HAP-1 (cell line): ENCODE data around the gene EZH1.
A peak's percentile ranks its signal among the peaks of the same experiment; 100 is the strongest.
"Not testable (repeated sequence)": the region's sequence is repeated elsewhere in the genome, so short reads cannot be mapped to it uniquely, and the experiment has no call there.

Source experiments
- DNase-seq, 2 experiments: peaks; one replicate each; pipeline ENCODE4 v3.0.0-alpha.2; 2016 to 2020; ENCODE audit warnings: low spot score in 2 of 2
- H3K27me3 ChIP-seq: fragments of 250-450 bp; sonication (Bioruptor Pico); 2 replicates; pipeline ENCODE4 v1.5.1; 2020; ENCODE audit warnings: low read depth, mild to moderate bottlenecking, moderate library complexity
- H3K36me3 ChIP-seq: fragments of 250-450 bp; sonication (Bioruptor Pico); replicated peaks from 2 replicates; pipeline ENCODE4 v1.5.1; 2020; ENCODE audit warnings: mild to moderate bottlenecking
- H3K4me1 ChIP-seq: fragments of 250-450 bp; sonication (Bioruptor Pico); 2 replicates; pipeline ENCODE4 v1.5.1; 2020; ENCODE audit warnings: mild to moderate bottlenecking
- H3K4me3 ChIP-seq: fragments of 250-450 bp; sonication (Bioruptor Pico); 2 replicates; pipeline ENCODE4 v1.5.1; 2020; ENCODE audit warnings: mild to moderate bottlenecking, moderate library complexity
- H3K9me3 ChIP-seq: fragments of 250-450 bp; sonication (Bioruptor Pico); 2 replicates; pipeline ENCODE4 v1.5.1; 2020; ENCODE audit warnings: mild to moderate bottlenecking, moderate library complexity
- in situ Hi-C: fragments of 300-500 bp; cut with MboI; formaldehyde crosslinking; loops from 3 replicates; pipeline ENCODE4 v1.14.3; 2020; ENCODE audit warnings: low sequenced_read_pairs, inconsistent platforms, mixed read lengths

Gene EZH1

DNA sequence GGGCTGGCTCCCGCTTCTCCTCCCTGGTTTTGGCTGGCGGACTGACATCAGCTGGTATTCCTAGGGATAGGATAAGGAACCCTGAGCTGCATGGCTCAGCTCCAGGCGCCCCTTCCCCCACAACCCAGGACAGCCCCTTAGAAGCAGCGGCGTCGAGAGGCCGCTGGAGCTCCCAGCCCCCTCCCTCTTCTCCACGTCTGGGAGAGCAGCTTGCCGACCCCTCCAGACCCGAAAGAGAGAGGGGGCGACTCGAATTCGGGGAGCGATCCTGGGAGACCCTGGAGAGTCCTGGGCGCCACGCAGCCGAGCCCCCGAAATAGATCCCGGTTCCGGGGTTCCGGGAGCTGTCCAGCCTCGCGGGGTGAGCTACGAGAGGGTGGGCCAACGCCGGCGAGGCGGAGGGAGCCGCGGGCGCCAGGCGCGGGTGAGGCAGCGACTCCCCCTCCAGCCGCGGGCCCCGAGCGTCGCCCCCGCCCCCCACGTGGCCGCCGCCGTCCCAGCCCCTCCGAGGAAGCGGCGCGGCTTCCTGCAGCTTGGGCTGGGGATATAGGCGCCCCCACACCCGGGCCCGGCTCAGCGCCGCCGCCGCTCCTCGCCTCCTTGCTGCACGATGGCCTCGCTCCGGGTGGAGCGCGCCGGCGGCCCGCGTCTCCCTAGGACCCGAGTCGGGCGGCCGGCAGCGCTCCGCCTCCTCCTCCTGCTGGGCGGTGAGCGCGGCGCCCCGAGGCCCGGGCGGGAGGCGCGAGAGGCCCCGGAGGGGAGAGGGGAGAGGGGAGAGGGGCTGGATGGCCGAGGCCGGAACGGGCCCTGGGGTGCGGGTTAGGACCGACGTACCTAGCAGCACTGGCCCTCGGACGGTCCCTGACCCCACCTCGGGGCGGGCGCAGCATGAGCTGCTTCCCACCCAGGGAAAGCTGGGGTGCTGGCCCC is 16.1 kb upstream of the EZH1 start, which contains the start of gene RAMP2:
TSS of gene RAMP2 (plus strand) at position 576 of the 930 bp plus-strand sequence. CDS start at position 611, 35 bp downstream.
- peak in 1 of 2 experiments; percentile 55 for DNase-seq
- Histone ChIP-seq H3K4me3 (peak within 1 kb of the TSS; percentile 15), H3K36me3 (no peaks in the 10 kb centered on the region), H3K9me3 (no peaks in the 10 kb centered on the region), H3K27me3 (peaks cover 8% of the 10 kb centered on the region), H3K4me1 (peaks cover 15% of the 10 kb centered on the region)
- in situ Hi-C loops, result loop anchor here (25.0 kb wide), 1 partner anchor 174 kb away; the partner anchor contains the start of gene PSMC3IP

DNA sequence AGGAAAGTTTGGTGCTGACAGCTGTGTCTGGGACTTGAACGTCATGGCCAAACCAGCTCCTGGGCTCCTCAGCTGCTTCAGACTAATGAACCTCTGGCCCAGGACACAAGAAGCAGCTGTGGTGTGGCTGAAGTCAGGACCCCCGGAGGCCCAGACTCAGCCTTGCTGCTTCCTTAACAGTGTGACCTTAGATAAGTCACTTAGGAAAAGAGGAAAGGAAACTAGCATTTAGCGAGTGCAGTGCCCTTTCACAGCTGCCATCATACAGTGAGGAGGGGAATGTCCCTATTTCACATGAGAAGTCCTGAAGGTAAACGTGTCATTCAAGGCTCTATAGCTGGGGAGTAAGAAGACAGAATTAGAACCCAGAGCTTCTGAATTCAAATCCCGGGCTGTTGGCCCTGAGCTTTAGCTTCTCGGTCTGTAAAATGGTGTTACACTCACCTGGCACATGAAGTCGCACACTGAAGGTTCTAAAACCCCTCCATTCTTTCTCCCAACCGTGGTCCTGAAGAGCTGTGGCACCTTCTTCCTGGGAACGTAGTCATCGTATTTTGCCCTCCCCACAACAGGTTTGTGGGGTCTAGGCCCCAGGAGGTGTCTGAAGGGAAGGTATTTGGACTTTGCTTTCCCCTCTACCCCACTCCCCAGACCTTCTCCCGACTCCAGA is 15.3 kb upstream of the EZH1 start:
- Histone ChIP-seq H3K36me3 (no peaks in the 10 kb centered on the region), H3K4me3 (no peak overlapping the region), H3K9me3 (no peaks in the 10 kb centered on the region), H3K4me1 (peaks cover 15% of the 10 kb centered on the region), H3K27me3 (peaks cover 8% of the 10 kb centered on the region)
- no peak for DNase-seq
- in situ Hi-C loops, result loop anchor here (25.0 kb wide), 1 partner anchor 173 kb away; the partner anchor contains the start of gene PSMC3IP

DNA sequence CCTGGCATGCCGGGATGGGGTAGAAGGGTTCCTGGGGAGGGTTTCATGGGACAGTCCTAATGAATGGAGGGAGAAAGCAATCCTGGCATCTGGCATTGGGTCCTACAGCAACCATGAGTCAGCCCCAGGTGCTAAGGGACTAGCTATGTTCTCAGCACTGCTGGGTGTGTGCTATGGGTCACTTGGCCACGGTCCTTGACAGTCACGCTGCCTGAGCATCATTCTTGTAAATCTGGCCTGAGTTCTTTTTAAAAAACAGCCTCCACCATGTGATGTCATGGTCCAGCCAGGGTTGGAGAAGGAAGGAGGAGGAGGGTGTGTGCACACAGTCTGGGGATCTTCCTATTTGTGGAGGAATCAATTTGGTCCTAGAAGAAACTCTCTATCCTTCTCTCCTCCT is 9.9 kb upstream of the EZH1 start:
- in situ Hi-C loops, result loop anchor here (25.0 kb wide), 1 partner anchor 167 kb away; the partner anchor contains the start of gene PSMC3IP

DNA sequence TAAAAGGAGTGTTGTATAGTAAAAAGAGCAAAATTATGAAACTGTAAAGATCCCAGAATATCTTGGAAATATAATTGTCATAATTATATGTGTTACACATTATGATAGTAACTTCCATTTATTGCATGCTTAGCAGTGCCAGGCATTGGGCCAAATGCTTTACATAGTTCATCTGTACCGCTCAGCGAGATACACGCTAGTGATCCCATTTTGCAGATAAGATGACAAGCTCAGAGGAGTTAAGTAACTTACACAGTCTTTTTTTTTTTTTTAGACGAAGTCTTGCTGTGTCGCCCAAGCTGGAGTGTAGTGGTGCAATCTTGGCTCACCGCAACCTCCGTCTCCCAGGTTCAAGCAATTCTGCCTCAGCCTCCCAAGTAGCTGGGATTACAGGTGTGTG is 6.8 kb upstream of the EZH1 start:
- H3K36me3 ChIP-seq, result no peaks in the 10 kb centered on the region
- no peak for DNase-seq
- H3K4me3 ChIP-seq, result no peak overlapping the region
- in situ Hi-C loops, result loop anchor here (25.0 kb wide), 1 partner anchor 164 kb away; the partner anchor contains the start of gene PSMC3IP
- H3K4me1 ChIP-seq, result no peaks in the 10 kb centered on the region
- H3K27me3 ChIP-seq, result no peaks in the 10 kb centered on the region; the same call in 1 of the 2 replicates
- no peaks in the 10 kb centered on the region for H3K9me3 ChIP-seq

More for the DNA sequence above, 9.9 kb upstream of the EZH1 start:
- Histone ChIP-seq H3K4me1 (no peaks in the 10 kb centered on the region), H3K4me3 (no peak overlapping the region), H3K9me3 (no peaks in the 10 kb centered on the region), H3K27me3 (no peaks in the 10 kb centered on the region; the same call in 1 of the 2 replicates), H3K36me3 (no peaks in the 10 kb centered on the region)
- no peak for DNase-seq

DNA sequence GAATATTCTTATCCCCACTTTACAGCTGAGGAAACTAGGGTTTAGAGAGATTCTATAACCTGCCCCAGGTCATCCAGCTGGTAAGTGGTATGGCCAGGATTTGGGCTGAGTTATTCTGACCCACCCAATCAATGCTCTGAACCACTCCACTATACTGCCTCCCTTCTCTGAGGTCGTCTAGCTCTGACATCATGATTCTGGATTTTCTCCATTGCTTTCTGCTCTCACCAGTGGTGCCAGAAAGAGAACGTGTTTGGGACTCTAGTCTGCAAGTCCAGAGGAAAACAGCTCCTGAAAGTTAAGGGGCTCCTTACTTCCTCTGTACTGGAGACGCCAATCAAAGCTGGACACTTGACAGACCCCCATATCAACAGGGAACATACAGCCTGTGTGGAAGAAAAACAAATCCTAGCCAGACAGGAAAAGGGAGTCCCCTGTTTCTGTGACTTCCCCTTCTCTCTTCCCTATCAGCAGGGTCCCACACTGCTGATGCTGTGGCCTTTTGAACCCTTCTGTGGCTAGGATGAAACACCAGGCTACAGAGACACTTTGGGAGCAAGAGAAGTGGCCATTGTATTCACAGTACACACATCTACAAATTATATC is 6.0 kb upstream of the EZH1 start:
- in situ Hi-C loops, result loop anchor here (25.0 kb wide), 1 partner anchor 164 kb away; the partner anchor contains the start of gene PSMC3IP
- no peaks in the 10 kb centered on the region for H3K4me1 ChIP-seq
- H3K4me3 ChIP-seq, result no peak overlapping the region
- H3K9me3 ChIP-seq, result no peaks in the 10 kb centered on the region
- DNase-seq, result no peak
- no peaks in the 10 kb centered on the region; the same call in 1 of the 2 replicates for H3K27me3 ChIP-seq
- H3K36me3 ChIP-seq, result no peaks in the 10 kb centered on the region

DNA sequence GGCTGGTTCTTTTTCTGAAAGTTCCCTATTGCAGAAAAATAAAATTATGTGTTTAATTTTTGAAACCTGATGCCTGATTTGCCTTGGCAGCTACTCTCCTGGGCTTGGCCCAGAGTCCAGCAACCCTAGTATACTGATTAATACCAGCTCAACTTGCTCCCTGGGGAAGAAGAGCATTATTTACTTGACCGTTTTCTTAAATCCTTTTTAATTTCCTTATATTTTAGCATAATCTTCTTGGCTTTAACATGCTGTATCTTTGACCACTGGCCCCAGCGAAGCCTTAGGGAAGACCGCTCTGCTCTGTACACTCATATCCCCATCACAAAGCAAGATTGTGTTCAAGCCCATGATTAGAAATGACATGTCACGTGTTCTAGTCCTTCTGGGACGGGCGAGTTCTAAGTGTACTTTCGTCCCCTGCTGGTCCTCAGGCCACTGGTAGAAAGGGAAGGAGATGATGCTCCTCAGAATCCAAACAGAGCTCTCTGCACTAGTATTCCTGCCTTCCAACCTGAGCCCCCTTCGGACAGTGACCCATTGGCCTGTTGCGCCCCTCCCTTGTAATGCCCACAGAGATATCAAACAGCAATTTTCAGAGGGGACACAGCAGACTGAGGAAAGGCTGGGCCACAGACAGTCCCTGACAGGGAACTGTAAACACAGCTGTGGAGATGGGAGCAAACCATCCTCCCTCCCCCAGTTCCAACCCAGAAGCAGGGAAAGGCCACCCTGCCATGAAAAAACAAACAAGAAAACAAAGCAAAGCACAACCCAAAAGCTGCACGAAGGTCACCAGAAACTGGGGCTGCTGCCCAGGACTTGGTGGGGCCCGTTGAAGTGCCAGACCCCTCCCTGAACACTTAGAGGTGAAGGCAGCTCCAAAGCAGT is 4.3 kb upstream of the EZH1 start:
- H3K9me3 ChIP-seq, result peaks cover 4% of the 10 kb centered on the region; the same call in 1 of the 2 replicates
- no peak overlapping the region for H3K4me3 ChIP-seq
- H3K36me3 ChIP-seq, result no peaks in the 10 kb centered on the region
- no peaks in the 10 kb centered on the region; the same call in 1 of the 2 replicates for H3K27me3 ChIP-seq
- in situ Hi-C loops, result no loop called here
- H3K4me1 ChIP-seq, result peaks cover 6% of the 10 kb centered on the region
- DNase-seq, result no peak

DNA sequence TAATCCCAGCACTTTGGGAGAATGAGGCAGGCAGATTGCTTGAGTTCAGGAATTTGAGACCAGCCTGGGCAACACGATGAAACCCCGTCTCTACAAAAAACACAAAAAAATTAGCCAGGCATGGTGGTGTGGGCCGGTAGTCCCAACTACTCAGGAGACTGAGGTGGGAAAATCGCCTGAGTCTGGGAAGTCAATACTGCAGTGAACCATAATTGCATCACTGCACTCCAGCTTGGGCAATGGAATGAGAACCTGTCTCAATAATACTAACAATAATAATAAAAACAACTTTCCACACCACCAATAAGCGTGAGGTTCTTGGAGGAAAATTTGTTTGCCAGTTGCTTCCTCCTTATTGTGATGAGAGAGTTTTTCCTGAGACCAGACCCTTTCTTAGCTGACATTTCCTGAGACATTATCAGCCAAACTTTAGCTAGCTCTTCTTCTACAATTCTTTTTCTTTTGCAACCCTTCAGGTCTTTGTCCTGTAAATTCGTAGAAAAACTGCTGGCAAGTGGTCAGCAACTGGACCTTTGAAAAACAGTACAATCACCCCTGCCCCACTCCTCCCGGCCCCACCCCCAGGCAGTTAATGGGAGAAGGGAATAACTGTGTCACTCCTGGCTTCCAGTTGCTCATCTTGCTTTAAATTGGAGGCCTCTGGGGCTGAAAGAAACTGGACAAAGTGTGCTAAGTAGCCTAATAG is 3.5 kb upstream of the EZH1 start:
- Histone ChIP-seq H3K27me3 (no peaks in the 10 kb centered on the region; the same call in 1 of the 2 replicates), H3K4me3 (no peak overlapping the region), H3K36me3 (no peaks in the 10 kb centered on the region), H3K9me3 (peaks cover 4% of the 10 kb centered on the region; the same call in 1 of the 2 replicates), H3K4me1 (peaks cover 13% of the 10 kb centered on the region)
- in situ Hi-C loops, result no loop called here
- DNase-seq, result no peak

DNA sequence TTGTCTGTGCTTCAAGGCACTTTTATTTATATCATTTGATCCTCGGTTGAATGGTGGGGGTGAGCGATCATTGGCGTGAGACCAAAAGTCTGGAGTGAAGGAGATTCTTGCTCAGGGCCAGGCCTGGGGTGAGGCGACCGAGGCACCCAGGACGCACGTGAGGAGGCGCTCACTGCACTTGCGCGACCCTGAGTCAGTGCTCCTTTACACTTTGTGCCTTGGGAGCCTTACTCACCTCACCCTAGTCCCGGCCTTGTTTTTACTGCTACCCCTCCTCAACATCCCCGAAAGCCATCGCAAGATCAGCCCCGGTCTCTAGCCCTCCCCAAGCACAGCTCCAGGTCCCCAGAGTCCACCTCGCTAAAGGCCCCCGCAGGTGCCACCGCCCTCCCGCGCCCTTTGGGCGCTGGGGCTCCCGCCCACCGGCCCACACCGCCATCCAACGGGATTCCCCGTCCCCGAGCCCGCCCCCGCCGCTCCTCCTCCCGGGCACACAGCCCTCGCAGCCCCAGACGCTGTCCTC is 496 bp downstream of the EZH1 start:
- peaks cover 4% of the 10 kb centered on the region; the same call in 1 of the 2 replicates for H3K9me3 ChIP-seq
- H3K36me3 ChIP-seq, result no peaks in the 10 kb centered on the region
- in situ Hi-C loops, result no loop called here
- H3K27me3 ChIP-seq, result no peaks in the 10 kb centered on the region
- peaks cover 19% of the 10 kb centered on the region for H3K4me1 ChIP-seq
- peak overlapping the region; percentile 56 for H3K4me3 ChIP-seq
- peak; percentile 71 to 91 for DNase-seq

DNA sequence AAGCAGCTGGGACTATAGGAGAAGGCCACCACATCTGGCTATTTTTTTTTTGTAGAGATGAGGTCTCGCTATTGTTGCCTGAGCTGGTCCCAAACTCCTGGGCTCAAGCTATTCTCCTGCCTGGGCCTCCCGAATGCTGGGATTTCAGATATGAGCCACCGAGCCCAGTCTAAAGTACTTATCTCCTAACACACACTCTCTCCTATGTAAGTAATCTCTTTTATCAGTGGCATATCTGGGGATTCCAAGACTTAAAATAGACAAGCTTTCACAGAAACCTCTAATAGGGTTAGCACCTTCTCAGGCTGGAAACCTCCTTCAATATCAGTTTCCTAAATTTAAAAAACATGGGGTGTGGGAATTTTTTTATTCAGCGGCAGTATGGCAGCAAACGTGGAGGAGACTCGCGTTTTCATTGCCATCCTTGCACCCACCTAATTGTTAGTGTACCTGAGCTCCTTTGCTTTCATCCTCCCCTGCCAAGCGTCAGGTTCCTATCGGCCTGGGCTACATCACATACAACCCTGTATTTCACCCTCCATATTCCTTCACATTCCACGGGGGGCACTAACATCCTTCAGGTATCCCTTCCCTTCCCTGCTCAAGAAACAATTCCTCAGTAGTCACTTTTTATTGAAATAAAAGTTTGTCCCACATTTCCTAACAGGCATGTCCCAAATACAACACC is 1.1 kb downstream of the EZH1 start:
- H3K36me3 ChIP-seq, result no peaks in the 10 kb centered on the region
- H3K27me3 ChIP-seq, result no peaks in the 10 kb centered on the region
- peaks cover 19% of the 10 kb centered on the region for H3K4me1 ChIP-seq
- in situ Hi-C loops, result no loop called here
- no peak for DNase-seq
- peaks cover 4% of the 10 kb centered on the region; the same call in 1 of the 2 replicates for H3K9me3 ChIP-seq
- H3K4me3 ChIP-seq, result peak overlapping the region; percentile 56

DNA sequence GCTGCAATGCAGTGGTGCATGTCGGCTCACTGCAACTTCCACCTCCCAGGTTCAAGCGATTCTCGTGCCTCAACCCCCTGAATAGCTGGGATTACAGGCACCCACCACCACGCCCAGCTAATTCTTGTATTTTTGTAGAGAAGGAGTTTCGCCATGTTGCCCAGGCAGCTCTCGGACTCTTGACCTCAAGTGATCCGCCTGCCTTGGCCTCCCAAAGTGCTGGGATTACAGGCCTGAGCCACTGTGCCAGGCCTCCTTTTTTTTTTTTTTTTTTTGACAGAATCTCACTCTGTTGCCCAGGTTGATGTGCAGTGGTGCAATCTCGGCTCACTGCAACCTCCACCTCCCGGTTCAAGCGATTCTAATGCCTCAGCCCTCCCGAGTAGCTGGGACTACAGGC is 1.9 kb downstream of the EZH1 start:
- H3K9me3 ChIP-seq, H3K27me3 ChIP-seq, in situ Hi-C loops, H3K4me3 ChIP-seq, DNase-seq, H3K36me3 ChIP-seq: not testable (repeated sequence)
- H3K4me1 ChIP-seq, result peaks cover 19% of the 10 kb centered on the region

DNA sequence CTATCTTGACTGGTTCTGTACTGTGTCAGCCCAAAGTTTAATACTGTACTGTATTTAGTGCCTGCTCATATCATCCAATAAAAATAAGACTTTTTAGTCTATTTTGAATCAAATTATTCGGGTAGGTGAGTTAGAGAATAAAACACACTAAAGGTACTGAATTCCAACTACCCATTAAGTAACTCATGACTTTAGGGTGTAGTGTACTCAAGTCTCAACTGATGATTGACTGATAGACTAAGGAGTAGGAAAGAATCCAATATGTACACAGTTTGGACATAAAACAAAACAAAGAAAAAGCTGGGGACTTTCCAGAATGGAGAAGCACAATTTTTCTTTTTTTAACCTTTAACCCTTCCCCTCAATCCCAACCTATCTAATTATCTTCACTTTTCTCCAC is 4.1 kb downstream of the EZH1 start:
- DNase-seq, result no peak
- no peaks in the 10 kb centered on the region for H3K27me3 ChIP-seq
- H3K36me3 ChIP-seq, result no peaks in the 10 kb centered on the region
- H3K4me3 ChIP-seq, result no peak overlapping the region
- in situ Hi-C loops, result no loop called here
- H3K9me3 ChIP-seq, result peaks cover 4% of the 10 kb centered on the region; the same call in 1 of the 2 replicates
- peaks cover 19% of the 10 kb centered on the region for H3K4me1 ChIP-seq
